ENCODE measurements around the gene DCC.

The DCC gene

DNA sequence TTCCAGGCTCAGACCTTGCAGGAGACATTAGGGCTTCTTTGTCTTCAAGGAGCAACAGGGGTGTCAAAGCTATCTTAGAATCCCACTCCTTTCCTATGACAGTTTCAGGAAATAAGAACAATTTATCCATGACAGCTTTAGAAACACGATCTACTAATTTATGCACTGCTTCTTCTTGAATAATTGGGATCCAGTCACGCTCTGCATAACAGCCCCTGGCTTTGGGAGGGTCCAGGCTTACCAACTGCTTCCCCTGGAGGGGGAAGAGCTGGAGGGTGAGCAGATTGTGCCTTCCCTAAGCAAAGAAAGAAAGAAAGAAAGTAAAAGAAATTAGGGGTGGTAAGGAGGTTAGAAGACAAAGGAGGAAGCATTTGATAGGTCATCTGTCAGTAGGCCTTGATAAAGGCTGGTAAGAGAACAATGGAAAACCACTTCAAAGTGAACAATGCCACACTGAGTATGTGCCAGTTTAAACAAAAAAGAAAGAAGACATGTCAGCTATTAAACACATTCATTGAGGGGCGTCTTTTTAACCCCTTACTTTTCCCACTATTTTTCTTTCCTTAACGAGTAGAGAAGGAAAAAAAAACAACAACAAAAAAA is 327.6 kb downstream of the DCC start:
- H2AFZ ChIP-seq, result no peak overlapping the region
- TF ChIP-seq, protein P1, sequence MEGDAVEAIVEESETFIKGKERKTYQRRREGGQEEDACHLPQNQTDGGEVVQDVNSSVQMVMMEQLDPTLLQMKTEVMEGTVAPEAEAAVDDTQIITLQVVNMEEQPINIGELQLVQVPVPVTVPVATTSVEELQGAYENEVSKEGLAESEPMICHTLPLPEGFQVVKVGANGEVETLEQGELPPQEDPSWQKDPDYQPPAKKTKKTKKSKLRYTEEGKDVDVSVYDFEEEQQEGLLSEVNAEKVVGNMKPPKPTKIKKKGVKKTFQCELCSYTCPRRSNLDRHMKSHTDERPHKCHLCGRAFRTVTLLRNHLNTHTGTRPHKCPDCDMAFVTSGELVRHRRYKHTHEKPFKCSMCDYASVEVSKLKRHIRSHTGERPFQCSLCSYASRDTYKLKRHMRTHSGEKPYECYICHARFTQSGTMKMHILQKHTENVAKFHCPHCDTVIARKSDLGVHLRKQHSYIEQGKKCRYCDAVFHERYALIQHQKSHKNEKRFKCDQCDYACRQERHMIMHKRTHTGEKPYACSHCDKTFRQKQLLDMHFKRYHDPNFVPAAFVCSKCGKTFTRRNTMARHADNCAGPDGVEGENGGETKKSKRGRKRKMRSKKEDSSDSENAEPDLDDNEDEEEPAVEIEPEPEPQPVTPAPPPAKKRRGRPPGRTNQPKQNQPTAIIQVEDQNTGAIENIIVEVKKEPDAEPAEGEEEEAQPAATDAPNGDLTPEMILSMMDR (IDR thresholded peaks at IDR 0.05), result no peak
- no peaks in the 10 kb centered on the region for H3K36me3 ChIP-seq (ENCODE audit: control insufficient read depth, insufficient read depth, low read length)
- H3K4me2 ChIP-seq (ENCODE audit: low read length), result no peak overlapping the region
- H3K4me1 ChIP-seq, result no peaks in the 10 kb centered on the region
- no peak overlapping the region for H3K9ac ChIP-seq
- no peak overlapping the region for H3K27ac ChIP-seq
- H3K79me2 ChIP-seq, result no peaks in the 10 kb centered on the region
- H3K4me3 ChIP-seq (ENCODE audit: low read depth, low read length), result no peak overlapping the region
- no peaks in the 10 kb centered on the region for H3K9me3 ChIP-seq (ENCODE audit: control insufficient read depth, low read length)
- no peaks in the 10 kb centered on the region for H3K27me3 ChIP-seq (ENCODE audit: control insufficient read depth, insufficient read depth, low read length)

DNA sequence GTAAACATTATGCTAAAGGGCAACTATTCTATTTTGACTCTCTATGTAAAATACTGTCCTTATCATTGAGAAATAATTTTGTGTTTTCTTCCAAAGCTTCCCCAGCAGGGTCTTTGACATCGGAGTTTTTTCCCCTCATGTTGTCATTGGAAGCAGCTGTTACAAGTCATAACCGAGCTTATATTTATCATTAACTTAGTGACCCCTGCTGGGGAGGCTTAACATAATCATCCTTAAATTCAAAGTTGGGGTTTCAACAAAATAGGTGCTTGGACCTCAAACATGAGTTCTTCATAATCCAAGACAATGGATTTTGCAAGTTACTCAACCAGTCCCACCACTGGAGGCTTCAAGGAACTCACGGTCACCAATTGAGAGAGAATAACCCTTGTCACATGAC is 330.9 kb downstream of the DCC start:
- no peaks in the 10 kb centered on the region for H3K36me3 ChIP-seq (ENCODE audit: control insufficient read depth, insufficient read depth, low read length)
- H3K9ac ChIP-seq, result no peak overlapping the region
- TF ChIP-seq, protein P1 (IDR thresholded peaks at IDR 0.05), result no peak
- no peak overlapping the region for H3K27ac ChIP-seq
- H3K4me2 ChIP-seq (ENCODE audit: low read length), result no peak overlapping the region
- no peaks in the 10 kb centered on the region for H3K79me2 ChIP-seq
- no peak overlapping the region for H3K4me3 ChIP-seq (ENCODE audit: low read depth, low read length)
- H3K4me1 ChIP-seq, result no peaks in the 10 kb centered on the region
- no peak overlapping the region for H2AFZ ChIP-seq
- H3K9me3 ChIP-seq (ENCODE audit: control insufficient read depth, low read length), result no peaks in the 10 kb centered on the region
- no peaks in the 10 kb centered on the region for H3K27me3 ChIP-seq (ENCODE audit: control insufficient read depth, insufficient read depth, low read length)

DNA sequence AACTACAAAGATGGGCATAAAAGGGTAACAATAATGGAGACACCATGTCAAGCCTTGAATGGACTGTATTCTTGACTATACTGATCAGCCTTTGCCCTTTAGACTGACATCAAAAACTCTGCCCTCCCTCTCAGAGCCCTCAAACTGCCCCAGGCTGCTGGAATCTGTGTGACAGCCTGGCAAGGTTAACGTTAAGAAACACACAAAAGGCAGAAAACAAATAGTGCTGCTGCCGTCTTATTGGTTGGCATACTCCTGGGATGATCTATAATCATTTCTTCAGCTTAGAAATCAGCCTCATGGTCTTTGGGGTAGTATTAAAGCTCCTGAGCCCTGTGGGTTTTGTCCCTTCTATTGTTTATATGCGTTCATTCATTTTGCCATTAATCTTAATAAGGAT is 338.0 kb downstream of the DCC start:
- H3K4me3 ChIP-seq (ENCODE audit: low read depth, low read length), result no peak overlapping the region
- no peaks in the 10 kb centered on the region for H3K79me2 ChIP-seq
- H3K9ac ChIP-seq, result no peak overlapping the region
- H3K4me2 ChIP-seq (ENCODE audit: low read length), result no peak overlapping the region
- H3K27ac ChIP-seq, result no peak overlapping the region
- H2AFZ ChIP-seq, result no peak overlapping the region
- TF ChIP-seq, protein P1 (IDR thresholded peaks at IDR 0.05), result no peak
- no peaks in the 10 kb centered on the region for H3K4me1 ChIP-seq
- H3K9me3 ChIP-seq (ENCODE audit: control insufficient read depth, low read length), result no peaks in the 10 kb centered on the region
- no peaks in the 10 kb centered on the region for H3K36me3 ChIP-seq (ENCODE audit: control insufficient read depth, insufficient read depth, low read length)
- no peaks in the 10 kb centered on the region for H3K27me3 ChIP-seq (ENCODE audit: control insufficient read depth, insufficient read depth, low read length)

DNA sequence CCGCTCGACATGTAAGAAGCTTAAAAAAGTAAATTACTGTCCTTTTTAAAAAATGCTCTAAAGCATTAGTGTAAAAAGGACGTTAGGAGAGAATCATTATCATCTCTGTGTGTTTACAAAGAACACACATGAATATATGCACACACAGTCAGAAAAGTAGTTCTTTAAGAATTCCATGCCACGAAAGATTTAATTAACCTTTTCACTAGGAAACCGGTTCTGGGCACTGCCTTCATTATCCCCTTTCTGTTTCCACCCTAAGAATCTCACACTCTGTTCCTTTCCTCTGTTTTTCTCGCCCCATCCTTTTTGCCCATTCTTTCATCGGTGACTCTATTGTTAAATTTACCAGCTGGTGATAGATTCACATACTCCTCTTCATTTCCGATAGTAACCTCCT is 338.6 kb downstream of the DCC start:
- Histone ChIP-seq H3K27me3 (ENCODE audit: control insufficient read depth, insufficient read depth, low read length) (no peaks in the 10 kb centered on the region), H3K9ac (no peak overlapping the region), H3K79me2 (no peaks in the 10 kb centered on the region), H3K9me3 (ENCODE audit: control insufficient read depth, low read length) (no peaks in the 10 kb centered on the region), H3K4me2 (ENCODE audit: low read length) (no peak overlapping the region), H3K4me3 (ENCODE audit: low read depth, low read length) (no peak overlapping the region), H2AFZ (no peak overlapping the region), H3K27ac (no peak overlapping the region), H3K36me3 (ENCODE audit: control insufficient read depth, insufficient read depth, low read length) (no peaks in the 10 kb centered on the region), H3K4me1 (no peaks in the 10 kb centered on the region)
- TF ChIP-seq, protein P1 (IDR thresholded peaks at IDR 0.05), result no peak

DNA sequence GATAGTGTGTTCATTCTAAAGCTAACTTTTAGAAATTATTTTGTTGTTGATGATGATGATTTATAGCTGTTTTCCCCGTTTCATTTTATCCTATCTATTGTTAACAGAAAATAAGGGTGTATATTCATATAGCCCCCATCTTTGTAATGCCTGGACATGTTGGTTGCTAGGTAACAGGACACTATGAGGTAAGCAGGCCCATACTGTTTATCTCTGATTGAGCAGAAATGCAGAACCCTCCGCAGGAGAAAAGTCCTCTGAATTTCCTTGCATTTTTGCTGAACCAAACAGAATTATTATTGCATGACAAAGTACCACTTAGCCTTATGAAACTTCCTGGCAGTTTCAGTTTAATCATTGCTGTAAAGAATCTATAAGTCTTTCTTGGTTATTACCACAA is 339.4 kb downstream of the DCC start:
- no peak overlapping the region for H3K4me2 ChIP-seq (ENCODE audit: low read length)
- no peaks in the 10 kb centered on the region for H3K36me3 ChIP-seq (ENCODE audit: control insufficient read depth, insufficient read depth, low read length)
- no peak overlapping the region for H3K4me3 ChIP-seq (ENCODE audit: low read depth, low read length)
- no peak overlapping the region for H2AFZ ChIP-seq
- H3K9ac ChIP-seq, result no peak overlapping the region
- no peaks in the 10 kb centered on the region for H3K27me3 ChIP-seq (ENCODE audit: control insufficient read depth, insufficient read depth, low read length)
- H3K4me1 ChIP-seq, result no peaks in the 10 kb centered on the region
- H3K27ac ChIP-seq, result no peak overlapping the region
- H3K79me2 ChIP-seq, result no peaks in the 10 kb centered on the region
- no peaks in the 10 kb centered on the region for H3K9me3 ChIP-seq (ENCODE audit: control insufficient read depth, low read length)
- TF ChIP-seq, protein P1 (IDR thresholded peaks at IDR 0.05), result no peak
